Measurements from ENCODE around the gene PTCRA.
A peak's percentile ranks its signal among the peaks of the same experiment; 100 is the strongest.
"Not testable (repeated sequence)": the region's sequence is repeated elsewhere in the genome, so short reads cannot be mapped to it uniquely, and the experiment has no call there.

PTCRA gene

GRCh38 chr6:42915732-42916131 is at the start of gene PTCRA:
Gene PTCRA (plus strand): TSS chr6:42916053. CDS start chr6:42916070, 17 bp downstream.
- no peak for DNase-seq

- no peak for DNase-seq
These were observed 45.5 kb upstream of the PTCRA start for GRCh38 chr6:42870145-42870936.

- DNase-seq, result no peak
These were observed 44.1 kb upstream of the PTCRA start for GRCh38 chr6:42871711-42872110.

GRCh38 chr6:42873313-42873712 is 42.5 kb upstream of the PTCRA start:
- DNase-seq, result no peak

GRCh38 chr6:42877695-42878094 is 38.2 kb upstream of the PTCRA start:
- no peak for DNase-seq

- peak; percentile 88 for DNase-seq
These were observed 36.2 kb upstream of the PTCRA start, which contains the start of gene RPL7L1 for GRCh38 chr6:42879372-42880239. Gene RPL7L1 (plus strand): TSS chr6:42879616. CDS start chr6:42879911, 295 bp downstream.

GRCh38 chr6:42880240-42880817 is 35.5 kb upstream of the PTCRA start:
- DNase-seq, result not testable (repeated sequence)

- not testable (repeated sequence) for DNase-seq
These were observed 35.0 kb upstream of the PTCRA start for GRCh38 chr6:42880871-42881270.

- no peak for DNase-seq
These were observed 30.2 kb upstream of the PTCRA start for GRCh38 chr6:42885702-42886101.

- DNase-seq, result not testable (repeated sequence)
These were observed 27.7 kb upstream of the PTCRA start for GRCh38 chr6:42888201-42888600.

GRCh38 chr6:42889815-42890214 is 26.0 kb upstream of the PTCRA start:
- DNase-seq, result no peak

GRCh38 chr6:42890311-42891198 is 25.3 kb upstream of the PTCRA start:
- DNase-seq, result peak; percentile 94

- DNase-seq, result no peak
These were observed 24.6 kb upstream of the PTCRA start for GRCh38 chr6:42891199-42891722.

- DNase-seq, result not testable (repeated sequence)
These were observed 21.6 kb upstream of the PTCRA start for GRCh38 chr6:42894041-42894828.

- DNase-seq, result no peak
These were observed 19.6 kb upstream of the PTCRA start for GRCh38 chr6:42896178-42896719.

GRCh38 chr6:42898891-42899361 is 16.9 kb upstream of the PTCRA start:
- peak; percentile 74 for DNase-seq

GRCh38 chr6:42899871-42900270 is 16.0 kb upstream of the PTCRA start:
- no peak for DNase-seq

- peak; percentile 78 for DNase-seq
These were observed 14.3 kb upstream of the PTCRA start for GRCh38 chr6:42901538-42901957.

- not testable (repeated sequence) for DNase-seq
These were observed 13.2 kb upstream of the PTCRA start for GRCh38 chr6:42902429-42903263.

GRCh38 chr6:42904467-42904866 is 11.4 kb upstream of the PTCRA start:
- DNase-seq, result no peak
